Measurements from ENCODE around the gene NUP153.

DNA sequence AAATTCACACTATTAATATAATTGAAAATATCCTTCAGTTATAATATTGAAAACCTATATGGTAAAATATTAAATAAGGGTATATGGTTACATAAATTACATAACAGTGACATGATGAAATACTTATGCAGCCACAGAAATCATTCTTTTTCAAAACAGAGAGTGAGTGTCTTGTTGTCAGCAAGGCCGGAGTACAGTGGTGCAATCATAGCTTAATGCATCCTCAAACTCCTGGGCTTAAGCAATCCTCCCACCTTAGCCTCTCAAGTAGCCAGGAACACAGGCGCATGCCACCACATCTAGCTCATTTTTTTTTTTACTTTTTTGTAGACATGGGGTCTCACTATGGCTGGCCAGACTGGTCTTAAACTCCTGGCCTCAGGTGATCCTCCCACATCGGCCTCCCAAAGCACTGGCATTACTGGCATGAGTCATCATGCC is 66.2 kb downstream of the NUP153 start:
- TF ChIP-seq, protein P1, sequence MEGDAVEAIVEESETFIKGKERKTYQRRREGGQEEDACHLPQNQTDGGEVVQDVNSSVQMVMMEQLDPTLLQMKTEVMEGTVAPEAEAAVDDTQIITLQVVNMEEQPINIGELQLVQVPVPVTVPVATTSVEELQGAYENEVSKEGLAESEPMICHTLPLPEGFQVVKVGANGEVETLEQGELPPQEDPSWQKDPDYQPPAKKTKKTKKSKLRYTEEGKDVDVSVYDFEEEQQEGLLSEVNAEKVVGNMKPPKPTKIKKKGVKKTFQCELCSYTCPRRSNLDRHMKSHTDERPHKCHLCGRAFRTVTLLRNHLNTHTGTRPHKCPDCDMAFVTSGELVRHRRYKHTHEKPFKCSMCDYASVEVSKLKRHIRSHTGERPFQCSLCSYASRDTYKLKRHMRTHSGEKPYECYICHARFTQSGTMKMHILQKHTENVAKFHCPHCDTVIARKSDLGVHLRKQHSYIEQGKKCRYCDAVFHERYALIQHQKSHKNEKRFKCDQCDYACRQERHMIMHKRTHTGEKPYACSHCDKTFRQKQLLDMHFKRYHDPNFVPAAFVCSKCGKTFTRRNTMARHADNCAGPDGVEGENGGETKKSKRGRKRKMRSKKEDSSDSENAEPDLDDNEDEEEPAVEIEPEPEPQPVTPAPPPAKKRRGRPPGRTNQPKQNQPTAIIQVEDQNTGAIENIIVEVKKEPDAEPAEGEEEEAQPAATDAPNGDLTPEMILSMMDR (IDR thresholded peaks at IDR 0.05), result no peak
- no peak for TF ChIP-seq EP300 (IDR thresholded peaks at IDR 0.05)
